BJ (cell line): ENCODE data around the gene TBC1D22B. TPM values are rescaled to one million over a fixed set of nuclear protein-coding genes. Genes with fewer than 3 reads are reported as not detected.
"Not testable (repeated sequence)": the region's sequence is repeated elsewhere in the genome, so short reads cannot be mapped to it uniquely, and the experiment has no call there.

Source experiments
- CTCF ChIA-PET: fragments of 350-600 bp; formaldehyde crosslinking; extraction: SDS; loops from one replicate; lab custom pipeline; 2021; ENCODE audit warnings: antibody characterized with exemption, inconsistent platforms; lab: Yijun Ruan, JAX
- POLR2A ChIA-PET: fragments of 300-600 bp; sonication (Branson Sonifier 250); formaldehyde crosslinking; extraction: SDS; loops from one replicate; lab custom pipeline; 2021; ENCODE audit warnings: antibody characterized with exemption; lab: Charles Lee
- DNase-seq: peaks from one replicate; pipeline ENCODE4 v3.0.0-alpha.2; 2011; ENCODE audit warnings: low read depth
- H3K27me3 ChIP-seq: 2 replicates; pipeline ENCODE4 v1.6.0; 2011; ENCODE audit warnings: low read length; ENCODE audit not compliant: control insufficient read depth, insufficient read depth
- H3K36me3 ChIP-seq: 2 replicates; pipeline ENCODE4 v1.5.1; 2011; ENCODE audit warnings: low read length; ENCODE audit not compliant: control insufficient read depth, insufficient read depth
- H3K4me3 ChIP-seq: 2 replicates; pipeline ENCODE4 v1.5.1; 2011; ENCODE audit warnings: low read depth, mild to moderate bottlenecking, control low read depth, low read length
- CTCF ChIP-seq: IDR thresholded peaks from 2 replicates; pipeline ENCODE4 v1.5.1; 2011; ENCODE audit warnings: low read depth, mild to moderate bottlenecking, control low read depth, inconsistent platforms, low read length, moderate library complexity; ENCODE audit not compliant: insufficient read depth
- polyA plus RNA-seq: library from polyadenylated mRNA; depleted of rRNA; stranded (reverse); fragments of >200 nt; gene quantifications from 2 replicates; pipeline ENCODE4 v1.2.3, GENCODE V29; 2011

Gene TBC1D22B
- polyA plus RNA-seq, 1 experiment = 5.5 TPM

GRCh38 chr6:37287519-37288157 lies 30.1 kb downstream of the TBC1D22B start:
- H3K36me3 ChIP-seq = peaks cover 15% of the 10 kb centered on the region
- H3K4me3 ChIP-seq = no peak overlapping the region
- DNase-seq = no peak
- POLR2A ChIA-PET = no interaction called here
- TF ChIP-seq CTCF = no peak
- no peaks in the 10 kb centered on the region for H3K27me3 ChIP-seq
- CTCF ChIA-PET = interaction anchor here (0.7 to 1.5 kb wide), 3 partner anchors 29 to 508 kb away, joined by 3 to 4 read pairs (median 3); no protein-coding TSS in a partner anchor

DNA sequence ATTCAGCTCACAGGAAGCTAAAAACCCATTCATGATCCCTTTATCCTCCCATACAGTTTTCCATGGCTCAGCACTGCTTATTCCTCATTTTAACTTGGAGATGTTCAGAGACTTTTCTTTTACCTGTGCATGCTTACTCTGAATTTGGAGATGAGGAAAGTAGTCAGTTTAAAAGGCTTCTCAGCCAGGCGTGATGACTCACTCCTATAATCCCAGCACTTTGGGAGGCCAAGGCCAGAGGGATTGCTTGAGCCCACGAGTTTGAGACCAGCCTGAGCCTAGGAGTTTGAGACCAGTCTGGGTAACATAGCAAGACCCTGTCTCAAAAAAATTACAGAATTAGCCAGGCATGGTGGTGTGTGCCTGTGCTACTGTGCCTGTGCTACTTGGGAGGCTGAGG lies 30.7 kb downstream of the TBC1D22B start:
- Histone ChIP-seq H3K36me3 (peaks cover 13% of the 10 kb centered on the region), H3K27me3 (no peaks in the 10 kb centered on the region), H3K4me3 (no peak overlapping the region)
- CTCF ChIA-PET = interaction anchor here (1.0 to 1.5 kb wide), 2 partner anchors 29 to 268 kb away, joined by 3 read pairs; no protein-coding TSS in a partner anchor
- TF ChIP-seq CTCF = no peak
- POLR2A ChIA-PET = no interaction called here
- DNase-seq = no peak

- H3K36me3 ChIP-seq = peaks cover 6% of the 10 kb centered on the region
- ChIA-PET POLR2A (no interaction called here), CTCF (interaction anchor here (0.6 to 1.4 kb wide), 2 partner anchors 74 to 79 kb away, joined by 3 to 4 read pairs; no protein-coding TSS in a partner anchor)
- H3K4me3 ChIP-seq = no peak overlapping the region
- H3K27me3 ChIP-seq = no peaks in the 10 kb centered on the region
- TF ChIP-seq CTCF = no peak
- no peak for DNase-seq
Observed at GRCh38 chr6:37289931-37290330, 32.4 kb downstream of the TBC1D22B start.

GRCh38 chr6:37293426-37293825 lies 35.9 kb downstream of the TBC1D22B start:
- CTCF ChIA-PET = interaction anchor here (0.9 to 2.2 kb wide), 3 partner anchors 9 to 11 kb away, joined by 3 to 13 read pairs (median 7); no protein-coding TSS in a partner anchor
- Histone ChIP-seq H3K27me3 (no peaks in the 10 kb centered on the region), H3K36me3 (peaks cover 5% of the 10 kb centered on the region), H3K4me3 (no peak overlapping the region)
- no peak for TF ChIP-seq CTCF
- no peak for DNase-seq
- POLR2A ChIA-PET = no interaction called here

DNA sequence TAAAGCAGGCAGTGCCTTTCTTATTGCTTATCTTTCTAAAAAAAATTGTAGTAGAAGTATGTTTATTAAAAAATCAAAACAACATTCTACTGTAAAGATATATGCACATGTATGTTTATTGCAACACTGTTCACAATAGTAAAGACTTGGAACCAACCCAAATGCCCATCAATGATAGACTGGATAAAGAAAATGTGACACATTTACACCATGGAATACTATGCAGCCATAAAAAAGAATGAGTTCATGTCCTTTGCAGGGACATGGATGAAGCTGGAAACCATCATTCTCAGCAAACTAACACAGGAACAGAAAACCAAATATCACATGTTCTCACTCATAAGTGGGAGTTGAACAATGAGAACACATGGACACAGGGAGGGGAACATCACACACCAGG lies 40.1 kb downstream of the TBC1D22B start:
- POLR2A ChIA-PET, H3K36me3 ChIP-seq, CTCF ChIA-PET, DNase-seq, H3K4me3 ChIP-seq, H3K27me3 ChIP-seq: not testable (repeated sequence)
